HepG2 (cell line): ENCODE measurements around the gene IER2. TPM values are rescaled to one million over a fixed set of nuclear protein-coding genes. Genes with fewer than 3 reads are reported as not detected.
A peak's percentile ranks its signal among the peaks of the same experiment; 100 is the strongest.

Experiments used
- ARNTL ChIP-seq: sonication (generic); formaldehyde crosslinking; IDR thresholded peaks from 2 replicates; pipeline ENCODE4 v1.4.0; 2020; ENCODE audit warnings: mild to moderate bottlenecking, missing genetic modification reagents
- CBX1 ChIP-seq: IDR thresholded peaks from one replicate; pipeline ENCODE4 v1.6.1; 2016; ENCODE audit warnings: antibody characterized with exemption, low read depth
- CC2D1A ChIP-seq: sonication (generic); formaldehyde crosslinking; IDR thresholded peaks from 2 replicates; pipeline ENCODE4 v1.8.1; 2023; ENCODE audit warnings: mild to moderate bottlenecking, missing genetic modification reagents
- KIAA2018 ChIP-seq: sonication (generic); formaldehyde crosslinking; IDR thresholded peaks from 2 replicates; pipeline ENCODE4 v1.5.0; 2020; ENCODE audit warnings: mild to moderate bottlenecking, missing genetic modification reagents, borderline replicate concordance
- KMT2A ChIP-seq: sonication (generic); formaldehyde crosslinking; IDR thresholded peaks from 2 replicates; pipeline ENCODE4 v1.4.0; 2020; ENCODE audit warnings: missing genetic modification reagents
- KMT2B ChIP-seq: IDR thresholded peaks from 2 replicates; pipeline ENCODE4 v1.6.1; 2016; ENCODE audit warnings: missing genetic modification reagents, missing compliant biosample characterization
- MEIS1 ChIP-seq: sonication (generic); formaldehyde crosslinking; IDR thresholded peaks from 2 replicates; pipeline ENCODE4 v1.9.0; 2021; ENCODE audit warnings: mild to moderate bottlenecking, missing genetic modification reagents, moderate library complexity, borderline replicate concordance
- NCOA1 ChIP-seq: sonication (generic); formaldehyde crosslinking; IDR thresholded peaks from 2 replicates; pipeline ENCODE4 v1.9.0; 2021; ENCODE audit warnings: missing genetic modification reagents
- NFKB2 ChIP-seq: sonication (generic); formaldehyde crosslinking; IDR thresholded peaks from 2 replicates; pipeline ENCODE4 v1.4.0; 2020; ENCODE audit warnings: missing genetic modification reagents, borderline replicate concordance
- PLRG1 ChIP-seq: fragments of 450-650 bp; conservative IDR thresholded peaks from 2 replicates; pipeline ENCODE4 v1.6.1; 2016
- POGZ ChIP-seq: sonication (generic); formaldehyde crosslinking; IDR thresholded peaks from 2 replicates; pipeline ENCODE4 v1.4.0; 2020; ENCODE audit warnings: mild to moderate bottlenecking, missing genetic modification reagents
- SNAPC2 ChIP-seq: sonication (generic); formaldehyde crosslinking; IDR thresholded peaks from 2 replicates; pipeline ENCODE4 v1.8.1; 2022; ENCODE audit warnings: mild to moderate bottlenecking, missing genetic modification reagents
- TBX2 ChIP-seq: sonication (generic); formaldehyde crosslinking; IDR thresholded peaks from 2 replicates; pipeline ENCODE4 v1.5.0; 2020; ENCODE audit warnings: missing genetic modification reagents, mild to moderate bottlenecking, borderline replicate concordance
- TGIF2 ChIP-seq: IDR thresholded peaks from 2 replicates; pipeline ENCODE4 v1.6.1; 2016; ENCODE audit warnings: control low read depth, missing compliant biosample characterization
- ZNF138 ChIP-seq: sonication (generic); formaldehyde crosslinking; IDR thresholded peaks from 2 replicates; pipeline ENCODE4 v1.5.0; 2020; ENCODE audit warnings: mild to moderate bottlenecking, low read depth, missing genetic modification reagents
- ZNF432 ChIP-seq: sonication (generic); formaldehyde crosslinking; IDR thresholded peaks from 2 replicates; pipeline ENCODE4 v1.5.0; 2020; ENCODE audit warnings: missing genetic modification reagents, mild to moderate bottlenecking, borderline replicate concordance
- ZNF598 ChIP-seq: sonication (generic); formaldehyde crosslinking; IDR thresholded peaks from 2 replicates; pipeline ENCODE4 v1.5.1; 2020; ENCODE audit warnings: mild to moderate bottlenecking, missing genetic modification reagents, borderline replicate concordance
- polyA plus RNA-seq, 8 experiments: library from polyadenylated mRNA; depleted of rRNA in 3 of 8; stranded (reverse) in 7 of 8; unstranded in 1 of 8; fragments of >200 nt; fragmentation: Illumina TruSeq in 4 of 8; extraction: Trizol in 4 of 8; gene quantifications; 2 replicates each; pipeline versions ENCODE4 v1.2.1 to v1.2.3, GENCODE V29; 2011 to 2016; ENCODE audit warnings: low read depth in 4 of 8, missing spikeins in 1 of 8, mixed read lengths in 1 of 8; ENCODE audit not compliant: insufficient read depth in 1 of 8
- total RNA-seq, 5 experiments: library from RNA; depleted of rRNA; stranded (reverse); fragments of >200 nt; fragmentation: Illumina TruSeq; extraction: Trizol; gene quantifications; 2 replicates each; pipeline ENCODE4 v1.2.3, GENCODE V29; 2016; ENCODE audit warnings: low read depth in 1 of 5
- TF ChIP-seq, protein P1 (sequence below): sonication (generic); formaldehyde crosslinking; IDR thresholded peaks from 2 replicates; pipeline ENCODE4 v1.4.0; 2020; ENCODE audit warnings: missing genetic modification reagents
- TF ChIP-seq, protein P2 (sequence below): IDR thresholded peaks from 2 replicates; pipeline ENCODE4 v1.6.1; 2018; ENCODE audit warnings: missing genetic modification reagents, mild to moderate bottlenecking, missing compliant biosample characterization

IER2 gene
- total and polyA plus RNA-seq, 2 of the 13 experiments (the other 11 are each of a cell fraction or from before 2014, with no cell fraction given): 10.1 to 14.3 TPM

- TF ChIP-seq POGZ: peak; percentile 72; the same call in 1 of the 2 replicates
- 0 out of 2 replicates have a peak, but pooled peaks have one; percentile 41 for TF ChIP-seq KIAA2018 (CRISPR knock-in tag)
- TF ChIP-seq ZNF432 (CRISPR knock-in tag): no peak
- TF ChIP-seq, protein P1, sequence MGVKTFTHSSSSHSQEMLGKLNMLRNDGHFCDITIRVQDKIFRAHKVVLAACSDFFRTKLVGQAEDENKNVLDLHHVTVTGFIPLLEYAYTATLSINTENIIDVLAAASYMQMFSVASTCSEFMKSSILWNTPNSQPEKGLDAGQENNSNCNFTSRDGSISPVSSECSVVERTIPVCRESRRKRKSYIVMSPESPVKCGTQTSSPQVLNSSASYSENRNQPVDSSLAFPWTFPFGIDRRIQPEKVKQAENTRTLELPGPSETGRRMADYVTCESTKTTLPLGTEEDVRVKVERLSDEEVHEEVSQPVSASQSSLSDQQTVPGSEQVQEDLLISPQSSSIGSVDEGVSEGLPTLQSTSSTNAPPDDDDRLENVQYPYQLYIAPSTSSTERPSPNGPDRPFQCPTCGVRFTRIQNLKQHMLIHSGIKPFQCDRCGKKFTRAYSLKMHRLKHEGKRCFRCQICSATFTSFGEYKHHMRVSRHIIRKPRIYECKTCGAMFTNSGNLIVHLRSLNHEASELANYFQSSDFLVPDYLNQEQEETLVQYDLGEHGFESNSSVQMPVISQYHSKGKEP (CRISPR knock-in tag): no peak
- peak; percentile 89 for TF ChIP-seq TBX2 (CRISPR knock-in tag)
- TF ChIP-seq NCOA1 (CRISPR knock-in tag): no peak
- no peak for TF ChIP-seq PLRG1
- TF ChIP-seq MEIS1 (CRISPR knock-in tag): no peak; the same call in 1 of the 2 replicates
- peak; percentile 77 for TF ChIP-seq KMT2B
- peak; percentile 71 for TF ChIP-seq KMT2A (CRISPR knock-in tag)
- TF ChIP-seq ZNF138 (CRISPR knock-in tag): no peak
- no peak; the same call in 1 of the 2 replicates for TF ChIP-seq ARNTL (CRISPR knock-in tag)
- TF ChIP-seq CBX1: peak; percentile 46
- TF ChIP-seq TGIF2 (CRISPR knock-in tag): no peak
- peak; percentile 36 for TF ChIP-seq ZNF598 (CRISPR knock-in tag)
- no peak for TF ChIP-seq CC2D1A (CRISPR knock-in tag)
- TF ChIP-seq NFKB2: peak; percentile 86
- TF ChIP-seq SNAPC2: no peak
- TF ChIP-seq, protein P2, sequence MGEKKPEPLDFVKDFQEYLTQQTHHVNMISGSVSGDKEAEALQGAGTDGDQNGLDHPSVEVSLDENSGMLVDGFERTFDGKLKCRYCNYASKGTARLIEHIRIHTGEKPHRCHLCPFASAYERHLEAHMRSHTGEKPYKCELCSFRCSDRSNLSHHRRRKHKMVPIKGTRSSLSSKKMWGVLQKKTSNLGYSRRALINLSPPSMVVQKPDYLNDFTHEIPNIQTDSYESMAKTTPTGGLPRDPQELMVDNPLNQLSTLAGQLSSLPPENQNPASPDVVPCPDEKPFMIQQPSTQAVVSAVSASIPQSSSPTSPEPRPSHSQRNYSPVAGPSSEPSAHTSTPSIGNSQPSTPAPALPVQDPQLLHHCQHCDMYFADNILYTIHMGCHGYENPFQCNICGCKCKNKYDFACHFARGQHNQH: peak; percentile 44
Observed at GRCh38 chr19:13162724-13163608, 12.8 kb downstream of the IER2 start (continued).
